ENCODE measurements around the gene TMEM171. TPM values are rescaled to one million over a fixed set of nuclear protein-coding genes. Genes with fewer than 3 reads are reported as not detected.

The TMEM171 gene
- total and polyA plus RNA-seq, 2 donors from 2014 or later, result 15.4 to 17.7 TPM

- no peak overlapping the region for H3K4me3 ChIP-seq (ENCODE audit: low read length in 3 of 3)
- no peaks in the 10 kb centered on the region for H3K9me3 ChIP-seq (ENCODE audit: control insufficient read depth in 2 of 3, insufficient read depth in 1 of 3, low read length in 3 of 3)
- no peaks in the 10 kb centered on the region for H3K36me3 ChIP-seq (ENCODE audit: control insufficient read depth in 2 of 3, insufficient read depth in 3 of 3, low read length in 3 of 3)
- intact Hi-C loops (cut with DNase I), result no loop called here
- DNase-seq, result no peak
- H3K4me1 ChIP-seq (ENCODE audit: control insufficient read depth in 2 of 3, insufficient read depth in 2 of 3, low read depth in 1 of 3, low read length in 3 of 3), result peaks cover 2 to 39% (median 19%) of the 10 kb centered on the region in 3 donors
- FAIRE-seq, result no peak
- no peak for TF ChIP-seq CTCF (IDR thresholded peaks at IDR 0.05; ENCODE audit: borderline replicate concordance, extremely low read depth, insufficient read depth)
- H3K9ac ChIP-seq (ENCODE audit: low read length in 3 of 3), result no peak overlapping the region
- H3K27ac ChIP-seq (ENCODE audit: low read depth in 2 of 2, low read length in 2 of 2), result peak overlapping the region in 1 of 2 donors; percentile 8
- no peaks in the 10 kb centered on the region for H3K27me3 ChIP-seq (ENCODE audit: control insufficient read depth, insufficient read depth, low read length)
These were observed 17.5 kb downstream of the TMEM171 start for GRCh38 chr5:73137563-73138530.

GRCh38 chr5:73139485-73139884, 19.1 kb downstream of the TMEM171 start:
- TF ChIP-seq CTCF (IDR thresholded peaks at IDR 0.05; ENCODE audit: borderline replicate concordance, extremely low read depth, insufficient read depth), result no peak
- FAIRE-seq, result no peak
- H3K4me1 ChIP-seq (ENCODE audit: control insufficient read depth in 2 of 3, insufficient read depth in 2 of 3, low read depth in 1 of 3, low read length in 3 of 3), result peaks cover 2 to 28% (median 19%) of the 10 kb centered on the region in 3 donors

GRCh38 chr5:73140801-73141200, 20.4 kb downstream of the TMEM171 start:
- Histone ChIP-seq H3K27ac (ENCODE audit: low read depth in 2 of 2, low read length in 2 of 2) (no peak overlapping the region), H3K9me3 (ENCODE audit: control insufficient read depth in 2 of 3, insufficient read depth in 1 of 3, low read length in 3 of 3) (no peaks in the 10 kb centered on the region), H3K4me1 (ENCODE audit: control insufficient read depth in 2 of 3, insufficient read depth in 2 of 3, low read depth in 1 of 3, low read length in 3 of 3) (peaks cover 2 to 29% (median 16%) of the 10 kb centered on the region in 3 donors), H3K36me3 (ENCODE audit: control insufficient read depth in 2 of 3, insufficient read depth in 3 of 3, low read length in 3 of 3) (peaks cover 0 to 3% (median 0%) of the 10 kb centered on the region in 3 donors), H3K9ac (ENCODE audit: low read length in 3 of 3) (no peak overlapping the region), H3K27me3 (ENCODE audit: control insufficient read depth, insufficient read depth, low read length) (no peaks in the 10 kb centered on the region), H3K4me3 (ENCODE audit: low read length in 3 of 3) (no peak overlapping the region)
- no peak for TF ChIP-seq CTCF (IDR thresholded peaks at IDR 0.05; ENCODE audit: borderline replicate concordance, extremely low read depth, insufficient read depth)
- no peak for DNase-seq
- FAIRE-seq, result no peak
- intact Hi-C loops (cut with DNase I), result no loop called here

More at GRCh38 chr5:73139485-73139884, 19.1 kb downstream of the TMEM171 start:
- Histone ChIP-seq H3K36me3 (ENCODE audit: control insufficient read depth in 2 of 3, insufficient read depth in 3 of 3, low read length in 3 of 3) (no peaks in the 10 kb centered on the region), H3K27me3 (ENCODE audit: control insufficient read depth, insufficient read depth, low read length) (no peaks in the 10 kb centered on the region), H3K9me3 (ENCODE audit: control insufficient read depth in 2 of 3, insufficient read depth in 1 of 3, low read length in 3 of 3) (no peaks in the 10 kb centered on the region), H3K9ac (ENCODE audit: low read length in 3 of 3) (peak overlapping the region in 1 of 3 donors; percentile 46), H3K4me3 (ENCODE audit: low read length in 3 of 3) (no peak overlapping the region), H3K27ac (ENCODE audit: low read depth in 2 of 2, low read length in 2 of 2) (no peak overlapping the region)
- peak in 1 of 5 donors; percentile 31 for DNase-seq
- intact Hi-C loops (cut with DNase I), result no loop called here

Measured in kidney (tissue), 14 donors.